Choroid plexus epithelial cell (primary cell): ENCODE measurements around the gene PRSS22.
A peak's percentile ranks its signal among the peaks of the same experiment; 100 is the strongest.

ENCODE experiments used
- DNase-seq: peaks from one replicate; pipeline ENCODE4 v3.0.0-alpha.2; 2010; ENCODE audit warnings: low read depth
- H3K4me3 ChIP-seq: 2 replicates; pipeline ENCODE4 v1.5.1; 2011; ENCODE audit warnings: low read depth, mild to moderate bottlenecking, control low read depth, low read length, moderate library complexity
- TF ChIP-seq, protein P1 (sequence below): conservative IDR thresholded peaks from 2 replicates; pipeline ENCODE4 v1.5.1; 2011; ENCODE audit warnings: low read depth, mild to moderate bottlenecking, control low read depth, inconsistent platforms, low read length, moderate library complexity

PRSS22 gene

DNA sequence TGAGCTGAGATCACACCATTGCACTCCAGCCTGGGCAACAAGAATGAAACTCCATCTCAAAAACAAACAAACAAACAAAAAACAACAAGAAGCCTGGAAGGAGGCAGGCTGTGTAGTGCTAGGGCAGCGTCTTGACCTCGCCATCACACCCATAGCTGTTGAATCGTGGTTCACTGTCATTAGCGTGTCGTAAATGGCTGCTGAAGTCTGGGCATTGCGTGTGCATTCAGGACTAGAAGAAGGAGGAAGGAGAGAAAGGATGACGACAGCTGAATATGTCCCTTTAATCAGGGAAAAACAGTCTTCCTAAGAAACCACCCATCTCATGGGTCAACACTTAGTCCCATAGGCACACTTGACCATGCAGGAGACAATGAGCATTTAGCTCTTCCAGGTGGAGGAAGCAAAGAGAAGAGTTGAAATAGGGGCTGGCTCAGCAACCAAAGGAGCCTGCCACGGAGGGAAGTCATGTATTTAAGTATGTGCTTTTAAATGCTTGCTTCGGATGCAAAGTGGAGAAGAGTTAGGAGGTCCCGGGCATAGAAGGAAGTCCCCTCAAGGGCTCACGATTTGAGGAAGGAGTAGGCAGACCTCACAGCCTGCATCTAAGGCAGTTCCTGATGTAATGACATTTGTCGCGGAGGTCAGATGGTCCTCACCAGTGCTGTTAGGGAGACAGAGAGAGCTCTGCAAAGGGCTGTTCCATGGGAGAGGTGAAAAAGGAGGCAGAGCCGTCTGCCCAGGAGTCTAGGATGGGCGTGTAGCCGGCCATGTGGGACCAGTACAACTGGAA lies 8.8 kb downstream of the PRSS22 start:
- H3K4me3 ChIP-seq: no peak overlapping the region
- no peak for DNase-seq
- TF ChIP-seq, protein P1, sequence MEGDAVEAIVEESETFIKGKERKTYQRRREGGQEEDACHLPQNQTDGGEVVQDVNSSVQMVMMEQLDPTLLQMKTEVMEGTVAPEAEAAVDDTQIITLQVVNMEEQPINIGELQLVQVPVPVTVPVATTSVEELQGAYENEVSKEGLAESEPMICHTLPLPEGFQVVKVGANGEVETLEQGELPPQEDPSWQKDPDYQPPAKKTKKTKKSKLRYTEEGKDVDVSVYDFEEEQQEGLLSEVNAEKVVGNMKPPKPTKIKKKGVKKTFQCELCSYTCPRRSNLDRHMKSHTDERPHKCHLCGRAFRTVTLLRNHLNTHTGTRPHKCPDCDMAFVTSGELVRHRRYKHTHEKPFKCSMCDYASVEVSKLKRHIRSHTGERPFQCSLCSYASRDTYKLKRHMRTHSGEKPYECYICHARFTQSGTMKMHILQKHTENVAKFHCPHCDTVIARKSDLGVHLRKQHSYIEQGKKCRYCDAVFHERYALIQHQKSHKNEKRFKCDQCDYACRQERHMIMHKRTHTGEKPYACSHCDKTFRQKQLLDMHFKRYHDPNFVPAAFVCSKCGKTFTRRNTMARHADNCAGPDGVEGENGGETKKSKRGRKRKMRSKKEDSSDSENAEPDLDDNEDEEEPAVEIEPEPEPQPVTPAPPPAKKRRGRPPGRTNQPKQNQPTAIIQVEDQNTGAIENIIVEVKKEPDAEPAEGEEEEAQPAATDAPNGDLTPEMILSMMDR: no peak

DNA sequence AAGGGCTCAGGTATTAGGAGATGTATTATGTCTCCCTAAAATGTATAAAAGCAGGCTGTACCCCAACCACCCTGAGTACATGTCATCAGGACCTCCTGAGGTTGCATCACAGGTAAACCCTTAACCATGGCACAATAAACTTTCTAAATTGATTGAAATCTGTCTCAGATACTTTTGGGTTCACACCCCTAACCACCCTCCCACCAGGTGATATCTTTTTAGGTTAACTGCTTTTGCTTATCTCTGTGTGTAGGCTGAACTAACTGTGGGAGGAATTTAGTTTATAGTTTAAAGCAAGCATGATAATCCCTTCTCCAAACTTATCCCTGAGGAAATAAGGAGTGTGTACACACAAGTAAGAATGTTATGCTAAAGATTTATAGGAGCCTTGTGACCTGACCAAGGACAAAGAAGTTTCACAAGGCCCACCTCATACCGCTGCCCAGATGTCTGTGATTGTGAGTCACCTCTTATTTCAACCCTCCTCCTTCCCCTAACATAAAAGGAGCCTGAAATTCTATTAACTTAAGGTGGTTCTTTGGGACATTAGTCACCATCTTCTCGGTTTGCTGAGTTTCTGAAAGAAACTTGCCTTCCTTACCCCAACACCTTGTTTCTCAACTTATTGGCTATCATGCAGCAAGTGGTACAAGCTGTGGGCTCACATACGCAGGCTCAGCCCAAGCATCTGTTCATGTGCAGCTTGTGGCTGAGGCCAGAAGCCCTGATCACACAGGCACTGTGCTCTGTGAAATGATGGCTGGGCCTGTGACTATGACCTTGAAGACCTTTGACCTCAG lies 11.3 kb downstream of the PRSS22 start:
- TF ChIP-seq, protein P1: no peak
- DNase-seq: peak; percentile 52

DNA sequence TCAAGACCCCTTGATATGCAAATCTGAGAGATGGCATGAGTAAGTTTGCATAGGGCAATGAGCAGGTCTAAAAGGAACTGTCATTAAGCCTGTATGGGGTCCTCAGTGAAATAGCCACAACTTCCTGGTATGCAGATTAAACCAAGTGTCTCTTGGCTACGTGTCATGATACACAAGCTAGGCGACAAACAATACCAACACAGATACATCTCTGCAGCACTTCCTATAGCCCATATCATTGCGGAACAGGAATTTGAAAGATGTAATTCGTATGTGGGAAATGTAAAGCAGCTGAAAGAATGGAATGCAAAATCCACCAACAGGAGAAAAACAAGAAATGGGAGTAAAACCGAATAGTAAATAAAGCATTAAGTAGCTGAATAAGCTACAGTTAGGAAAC lies 12.9 kb downstream of the PRSS22 start:
- H3K4me3 ChIP-seq: no peak overlapping the region
- TF ChIP-seq, protein P1: no peak
- DNase-seq: no peak

More for the DNA sequence above, 11.3 kb downstream of the PRSS22 start:
- no peak overlapping the region for H3K4me3 ChIP-seq

DNA sequence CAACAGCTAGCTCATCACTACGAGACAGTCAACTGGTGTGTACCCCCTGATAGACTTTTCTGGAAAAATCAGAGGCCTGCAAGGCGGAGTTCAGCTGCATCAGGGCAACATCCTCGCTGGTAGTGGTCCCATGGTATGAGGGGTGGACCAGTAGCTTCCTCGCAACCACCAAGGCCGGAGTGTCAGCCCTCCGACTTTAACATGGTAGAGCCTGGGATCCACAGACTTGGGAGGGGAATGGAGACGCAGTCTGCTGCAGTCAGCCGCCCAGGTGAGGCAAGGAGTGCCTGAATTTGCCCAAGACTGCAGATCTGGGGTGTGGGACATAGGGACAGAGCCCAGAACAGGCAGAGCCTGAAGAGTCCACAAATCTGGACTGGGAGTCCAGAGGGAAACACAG lies 14.4 kb downstream of the PRSS22 start:
- H3K4me3 ChIP-seq: no peak overlapping the region

DNA sequence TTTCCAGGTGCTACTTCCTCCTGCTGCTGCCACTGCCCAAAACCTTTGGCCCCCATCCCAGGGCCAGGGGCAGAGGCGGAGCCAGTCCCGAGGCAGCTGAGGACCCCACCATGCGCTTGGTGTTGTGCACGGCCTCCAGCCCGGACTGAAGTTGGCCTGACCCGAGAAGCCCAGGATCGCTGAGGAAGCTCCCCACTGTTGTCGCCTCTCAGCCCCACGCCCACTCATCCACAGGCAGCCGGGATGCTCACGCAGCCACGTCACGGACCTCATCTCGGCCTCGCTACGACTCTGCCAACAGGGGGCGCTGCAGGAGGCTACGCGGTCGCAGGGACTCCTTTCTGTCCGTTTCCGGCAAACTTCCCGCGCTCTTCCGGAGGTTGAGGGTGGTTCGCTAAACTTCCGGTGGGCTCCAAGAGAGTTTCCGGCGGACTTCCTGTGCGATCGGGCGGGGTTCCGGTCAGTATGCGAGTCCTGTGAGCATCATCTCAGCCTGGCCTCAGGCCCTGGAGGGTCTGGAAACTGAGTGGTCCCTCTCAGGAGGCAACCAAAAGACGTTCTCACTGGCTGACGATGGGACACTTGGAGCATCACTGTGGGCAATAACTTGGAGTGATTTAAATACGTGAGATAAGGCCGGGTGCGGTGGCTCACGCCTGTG lies 15.5 kb downstream of the PRSS22 start:
- peak; percentile 61 for DNase-seq
- peak overlapping the region; percentile 47 for H3K4me3 ChIP-seq
- TF ChIP-seq, protein P1: peak; percentile 59

More for the DNA sequence above, 14.4 kb downstream of the PRSS22 start:
- TF ChIP-seq, protein P1: no peak
- DNase-seq: no peak

DNA sequence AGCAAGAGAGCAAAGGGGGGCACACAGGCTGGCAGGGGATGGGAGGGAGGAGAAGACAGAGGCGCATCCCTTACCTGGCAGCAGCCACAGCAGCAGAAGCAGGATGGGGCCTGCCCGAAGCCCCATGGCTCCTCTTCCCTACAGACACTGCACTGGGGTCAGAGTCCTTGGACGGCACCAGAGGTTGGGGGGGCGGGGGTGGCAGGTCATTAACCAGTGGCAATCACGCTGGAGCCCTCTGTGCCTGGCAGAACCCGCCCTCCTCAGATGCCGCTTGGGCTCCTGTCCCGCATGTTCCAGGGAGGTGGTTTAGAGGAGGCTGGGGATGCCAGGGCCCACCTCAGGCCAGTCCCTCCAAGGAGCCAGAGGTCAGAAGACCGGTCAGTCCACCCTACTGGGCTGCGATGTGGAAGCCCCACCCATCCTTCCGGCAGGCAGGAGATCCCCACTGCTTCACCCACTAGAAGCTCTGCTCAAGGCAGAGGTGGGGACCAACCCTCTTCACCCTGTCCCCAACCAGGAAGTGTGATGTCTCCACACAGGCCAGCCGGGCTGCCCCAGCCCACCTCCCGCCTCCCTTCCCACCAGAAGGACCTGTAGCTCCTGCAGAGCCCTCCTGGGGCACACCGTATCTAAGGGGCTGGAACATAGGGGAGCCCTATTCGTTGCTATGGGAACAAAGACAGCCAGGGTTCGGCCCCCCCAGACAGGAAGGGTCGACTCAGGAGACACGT lies 16.2 kb downstream of the PRSS22 start:
- TF ChIP-seq, protein P1: no peak
- H3K4me3 ChIP-seq: peak overlapping the region; percentile 47
- no peak for DNase-seq
